ENCODE results near the gene DUS3L. TPM values are rescaled to one million over a fixed set of nuclear protein-coding genes. Genes with fewer than 3 reads are reported as not detected.
A peak's percentile ranks its signal among the peaks of the same experiment; 100 is the strongest.

Gene DUS3L, protein sequence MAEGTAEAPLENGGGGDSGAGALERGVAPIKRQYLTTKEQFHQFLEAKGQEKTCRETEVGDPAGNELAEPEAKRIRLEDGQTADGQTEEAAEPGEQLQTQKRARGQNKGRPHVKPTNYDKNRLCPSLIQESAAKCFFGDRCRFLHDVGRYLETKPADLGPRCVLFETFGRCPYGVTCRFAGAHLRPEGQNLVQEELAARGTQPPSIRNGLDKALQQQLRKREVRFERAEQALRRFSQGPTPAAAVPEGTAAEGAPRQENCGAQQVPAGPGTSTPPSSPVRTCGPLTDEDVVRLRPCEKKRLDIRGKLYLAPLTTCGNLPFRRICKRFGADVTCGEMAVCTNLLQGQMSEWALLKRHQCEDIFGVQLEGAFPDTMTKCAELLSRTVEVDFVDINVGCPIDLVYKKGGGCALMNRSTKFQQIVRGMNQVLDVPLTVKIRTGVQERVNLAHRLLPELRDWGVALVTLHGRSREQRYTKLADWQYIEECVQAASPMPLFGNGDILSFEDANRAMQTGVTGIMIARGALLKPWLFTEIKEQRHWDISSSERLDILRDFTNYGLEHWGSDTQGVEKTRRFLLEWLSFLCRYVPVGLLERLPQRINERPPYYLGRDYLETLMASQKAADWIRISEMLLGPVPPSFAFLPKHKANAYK
- total RNA-seq (2014; rRNA removed; shearing (Covaris generic)), result 84.5 and 95.7 TPM in 2 replicates

DNA sequence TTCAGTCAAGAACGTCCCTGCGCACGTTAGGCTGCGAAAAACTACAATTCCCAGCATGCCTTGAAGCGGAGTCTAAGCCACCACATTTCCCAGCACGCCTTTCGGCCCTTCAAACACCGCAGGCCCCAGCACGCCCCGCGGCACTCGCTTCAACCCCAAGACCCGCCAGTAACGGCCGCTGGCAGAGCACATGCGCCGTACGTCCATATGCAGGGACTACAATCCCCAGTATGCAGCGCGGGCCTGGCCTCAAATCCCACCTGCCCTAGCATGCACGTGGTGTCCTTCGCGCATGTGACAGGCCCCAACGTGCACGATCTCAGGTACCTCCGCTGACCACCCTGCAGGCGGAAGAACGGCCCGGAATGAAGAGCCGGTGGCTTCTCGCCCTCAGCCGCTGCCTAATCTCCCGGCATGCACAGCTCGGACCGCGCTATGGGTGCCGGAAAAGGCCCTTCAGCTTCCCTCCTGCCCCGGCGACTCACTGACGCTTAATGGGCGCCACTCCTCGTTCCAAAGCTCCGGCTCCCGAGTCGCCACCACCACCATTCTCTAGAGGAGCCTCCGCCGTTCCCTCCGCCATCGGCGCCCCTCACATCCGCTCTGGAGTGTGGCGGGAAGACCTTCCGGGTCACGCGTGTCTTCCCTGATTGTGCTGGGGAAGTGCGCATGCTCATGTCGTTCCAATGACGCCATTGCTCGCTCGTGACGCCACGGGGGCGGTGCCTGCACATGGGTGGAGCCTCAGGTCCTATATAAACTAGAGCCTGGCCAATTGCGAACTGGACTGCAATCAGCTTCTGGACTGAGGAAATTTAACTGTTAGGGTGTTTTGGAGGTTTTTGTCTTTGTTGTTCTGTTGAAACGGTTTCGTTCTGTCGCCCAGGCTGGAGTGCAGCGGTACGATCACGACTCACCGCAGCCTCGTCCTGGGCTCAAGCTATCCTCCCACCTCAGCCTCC is at the start of gene DUS3L:
Gene DUS3L (minus strand): TSS at position 605 of the 962 bp plus-strand sequence. CDS start 22 bp downstream, at position 583.
- DNase-seq (ENCODE audit: low read depth), result peak; percentile 99

DNA sequence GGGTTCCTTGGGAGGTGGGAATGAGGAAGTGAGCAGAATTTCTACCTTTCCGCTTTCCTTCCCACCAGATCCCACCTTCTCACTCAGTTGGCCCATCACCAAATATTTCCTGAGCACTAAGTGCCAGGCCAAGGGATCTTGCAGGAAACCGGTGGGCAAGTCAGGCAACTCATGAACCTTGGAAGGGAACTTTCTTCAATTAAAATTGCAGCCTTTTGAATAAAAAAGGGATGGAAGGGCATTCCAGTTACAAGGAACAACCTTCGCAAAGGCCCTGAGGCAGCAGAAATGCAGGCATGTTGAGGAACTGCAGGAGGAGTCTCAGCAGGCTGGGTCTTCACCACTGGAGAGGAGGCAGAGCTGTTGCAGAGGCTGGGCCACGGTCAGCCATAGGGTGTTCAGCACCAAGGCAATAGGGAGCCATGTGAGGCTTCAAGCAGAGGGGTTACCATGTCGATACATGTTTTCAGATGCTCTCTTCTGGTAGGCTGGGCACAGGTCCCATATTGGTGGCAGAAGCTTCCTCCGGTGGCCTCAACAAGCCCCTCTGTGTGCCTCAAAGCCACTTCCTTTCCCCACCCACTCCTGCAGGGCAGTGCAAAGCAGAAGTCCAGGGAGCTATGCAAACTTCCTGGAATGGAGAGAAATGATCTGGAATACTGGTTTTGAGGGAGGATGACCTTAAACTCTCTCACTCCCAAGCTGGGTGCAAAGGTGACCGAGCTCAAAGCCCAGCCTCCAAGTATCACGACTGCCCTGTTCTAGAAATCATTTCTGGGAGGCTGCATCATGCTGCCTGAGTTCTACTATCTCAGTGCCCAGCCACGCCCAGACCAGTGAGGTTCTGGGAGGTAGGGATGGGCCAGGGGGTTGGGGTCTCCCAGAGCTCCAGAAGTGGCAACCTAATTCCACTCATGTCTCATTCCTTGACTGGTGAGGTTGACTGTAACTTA is 48.4 kb upstream of the DUS3L start, which contains the start of gene FUT6:
Gene FUT6 (minus strand): TSS at position 638 of the 953 bp plus-strand sequence. CDS start 7,135 bp downstream, outside the sequence.
- DNase-seq (ENCODE audit: low read depth), result no peak

DNA sequence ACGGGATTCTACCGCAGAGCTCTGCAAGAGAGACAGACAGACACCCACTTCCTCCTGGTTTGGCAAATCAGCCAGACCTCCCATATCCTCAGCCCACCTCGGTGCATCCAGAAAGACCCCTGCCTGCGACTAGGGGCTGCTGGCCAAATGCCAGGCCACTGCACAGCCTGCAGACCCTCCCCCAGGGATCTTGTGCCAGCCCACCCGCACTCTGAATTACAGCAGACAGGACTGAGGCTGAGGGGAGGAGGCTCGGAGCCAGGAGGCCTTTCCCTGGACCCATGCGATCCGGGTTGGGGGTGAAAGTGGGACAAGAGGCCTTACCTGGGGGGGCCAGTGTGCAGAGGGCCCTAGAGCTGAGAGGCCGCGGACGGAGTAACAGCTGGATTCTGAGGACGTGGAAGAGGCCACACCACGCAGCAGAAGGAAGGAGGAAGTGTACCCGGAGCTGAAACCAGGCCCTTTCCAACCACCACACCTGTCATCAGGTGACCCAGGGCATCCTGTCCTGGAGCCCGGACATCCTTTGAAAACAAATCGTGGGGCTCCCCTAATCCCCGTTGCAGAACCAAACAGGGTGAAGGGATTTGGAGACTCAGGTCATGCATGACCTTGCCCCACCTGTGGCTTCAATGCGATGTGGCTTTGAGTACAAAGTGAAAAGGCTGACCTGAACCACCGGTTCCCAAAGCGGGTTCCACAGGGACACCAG is 47.5 kb upstream of the DUS3L start:
- DNase-seq (ENCODE audit: low read depth), result no peak

DNA sequence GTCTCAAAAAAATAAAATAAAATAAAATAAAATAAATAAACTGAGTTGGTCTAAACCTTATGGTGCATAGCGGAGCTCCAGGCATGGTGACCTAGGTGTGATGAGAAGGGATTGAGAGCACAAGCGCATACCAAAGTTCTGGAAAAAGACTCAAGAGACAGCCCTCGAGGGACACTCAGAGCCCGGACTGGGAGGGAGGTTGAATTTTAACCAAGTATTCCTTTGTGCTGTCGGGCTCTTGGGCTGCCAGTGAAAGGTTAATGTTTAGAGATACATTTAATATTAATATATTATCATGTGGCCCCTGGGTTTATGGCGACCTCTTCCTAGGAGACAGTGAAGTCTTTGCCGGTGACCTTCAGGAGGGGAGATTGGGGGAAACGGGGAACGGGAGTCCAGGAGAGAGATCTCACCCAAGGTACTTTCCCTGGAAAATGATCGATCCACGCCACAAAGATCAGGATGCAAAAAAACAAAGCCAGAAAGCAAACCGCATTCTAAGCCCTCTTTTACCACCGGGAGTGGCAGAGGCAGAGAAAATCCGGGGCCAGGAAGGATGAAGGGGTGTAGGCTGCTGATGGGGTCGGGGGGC is 46.9 kb upstream of the DUS3L start:
- DNase-seq (ENCODE audit: low read depth), result no peak

DNA sequence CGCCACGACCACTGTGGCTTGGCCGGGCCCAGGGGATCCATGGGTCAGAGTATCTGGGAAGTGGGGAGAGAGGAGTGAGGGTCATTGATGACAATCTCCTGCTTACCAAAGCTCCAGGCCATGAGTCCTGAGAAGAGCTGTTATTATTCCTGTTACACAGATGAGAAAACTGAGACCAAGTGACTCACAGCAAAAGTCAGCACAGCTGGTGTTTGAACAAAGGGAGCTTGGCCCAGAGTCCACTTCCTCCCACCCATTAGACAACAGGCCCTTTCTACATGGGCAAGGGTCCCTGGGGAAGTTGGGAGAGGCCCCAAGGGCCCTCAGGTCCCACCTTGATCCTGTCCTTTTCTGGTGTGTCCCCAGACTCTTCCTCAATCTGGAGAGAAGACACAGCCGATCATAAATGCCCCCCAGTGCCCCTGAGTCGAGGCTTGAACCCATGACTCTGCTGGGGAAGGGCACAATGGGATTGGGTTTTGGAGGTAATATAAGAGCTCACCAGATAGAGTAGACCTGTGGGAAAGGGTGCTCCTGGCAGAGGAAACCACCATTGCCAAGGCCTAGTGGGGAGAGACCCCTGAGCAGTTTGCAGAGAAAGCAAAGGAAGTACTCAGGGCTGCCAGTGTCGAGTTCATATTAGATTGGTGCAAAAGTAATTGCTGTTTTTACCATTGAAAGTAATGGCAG is 41.7 kb upstream of the DUS3L start:
- DNase-seq (ENCODE audit: low read depth), result no peak

DNA sequence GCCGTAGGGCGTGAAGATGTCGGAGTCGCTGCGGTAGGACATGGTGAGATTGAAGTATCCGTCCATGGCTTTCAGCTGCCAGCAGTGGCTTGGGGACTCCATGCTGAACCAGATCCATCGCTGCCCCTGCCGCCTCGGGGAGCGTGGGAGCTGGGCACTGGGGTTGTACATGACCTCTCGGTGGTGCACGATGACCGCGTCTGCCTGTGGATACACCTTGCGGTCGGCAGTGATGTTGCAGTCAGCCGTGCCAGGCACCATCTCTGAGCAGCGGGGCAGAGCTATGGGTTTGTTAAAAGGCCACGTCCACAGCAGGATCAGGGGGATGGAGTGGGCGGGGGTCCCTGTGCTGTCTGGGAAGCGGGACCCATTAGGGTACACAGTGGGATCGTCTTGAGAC is 41.1 kb upstream of the DUS3L start:
- no peak for DNase-seq (ENCODE audit: low read depth)

DNA sequence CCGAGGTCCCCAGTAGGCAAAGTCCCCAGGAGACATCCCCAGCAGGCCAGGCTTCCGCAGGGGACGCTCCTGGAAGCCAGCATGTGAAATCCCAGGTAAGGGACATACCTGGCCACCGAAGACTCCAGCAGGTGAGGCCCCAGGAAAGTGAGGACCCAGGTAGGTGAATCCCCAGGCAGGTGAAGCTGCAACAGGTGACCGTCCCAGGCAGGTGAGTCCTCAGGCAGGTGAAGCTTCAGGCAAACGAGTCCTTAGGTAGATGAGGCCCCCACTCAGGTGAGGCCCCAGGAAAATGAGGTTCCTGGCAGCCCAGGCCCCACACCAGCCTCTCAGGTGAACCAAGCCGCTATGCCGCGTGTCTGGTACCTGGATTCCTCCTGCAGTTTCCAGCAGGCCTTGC is 40.2 kb upstream of the DUS3L start:
- DNase-seq (ENCODE audit: low read depth), result no peak

DNA sequence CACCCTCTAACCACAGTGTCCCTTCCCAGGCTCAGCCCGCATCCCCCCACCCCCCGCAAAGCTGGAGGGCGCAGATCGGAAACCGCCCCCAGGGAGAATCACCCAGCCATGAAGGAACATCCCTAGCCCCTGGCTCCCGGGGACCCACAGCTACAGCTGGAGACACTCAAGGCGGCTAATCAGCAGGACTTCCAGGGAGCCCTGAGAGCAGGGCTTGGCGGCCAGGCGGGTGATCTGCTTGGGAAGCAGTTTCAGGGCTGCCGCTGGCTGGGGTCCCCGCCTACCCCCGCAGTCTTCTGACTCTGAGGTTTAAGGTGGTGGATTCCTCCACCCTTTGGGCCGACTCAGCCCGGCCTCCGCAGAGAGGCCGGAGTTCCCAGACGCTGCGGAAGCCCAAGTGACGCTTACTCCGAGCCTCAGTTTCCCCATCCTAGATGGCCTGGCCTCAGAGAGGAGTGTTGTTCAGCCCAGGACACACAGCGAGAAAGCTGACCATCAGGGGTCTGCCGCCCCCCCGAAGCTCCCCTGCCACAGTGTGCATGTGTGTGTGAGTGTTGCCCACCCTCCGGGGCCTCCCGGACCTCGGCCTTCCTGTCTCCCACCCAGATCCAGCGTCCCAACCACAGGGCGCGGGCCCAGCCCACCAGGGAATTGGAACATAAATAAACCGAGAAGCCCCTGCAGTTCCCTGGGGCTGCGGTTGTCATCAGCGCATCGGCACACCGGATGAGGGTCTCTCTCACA is 38.8 kb upstream of the DUS3L start:
- no peak for DNase-seq (ENCODE audit: low read depth)

DNA sequence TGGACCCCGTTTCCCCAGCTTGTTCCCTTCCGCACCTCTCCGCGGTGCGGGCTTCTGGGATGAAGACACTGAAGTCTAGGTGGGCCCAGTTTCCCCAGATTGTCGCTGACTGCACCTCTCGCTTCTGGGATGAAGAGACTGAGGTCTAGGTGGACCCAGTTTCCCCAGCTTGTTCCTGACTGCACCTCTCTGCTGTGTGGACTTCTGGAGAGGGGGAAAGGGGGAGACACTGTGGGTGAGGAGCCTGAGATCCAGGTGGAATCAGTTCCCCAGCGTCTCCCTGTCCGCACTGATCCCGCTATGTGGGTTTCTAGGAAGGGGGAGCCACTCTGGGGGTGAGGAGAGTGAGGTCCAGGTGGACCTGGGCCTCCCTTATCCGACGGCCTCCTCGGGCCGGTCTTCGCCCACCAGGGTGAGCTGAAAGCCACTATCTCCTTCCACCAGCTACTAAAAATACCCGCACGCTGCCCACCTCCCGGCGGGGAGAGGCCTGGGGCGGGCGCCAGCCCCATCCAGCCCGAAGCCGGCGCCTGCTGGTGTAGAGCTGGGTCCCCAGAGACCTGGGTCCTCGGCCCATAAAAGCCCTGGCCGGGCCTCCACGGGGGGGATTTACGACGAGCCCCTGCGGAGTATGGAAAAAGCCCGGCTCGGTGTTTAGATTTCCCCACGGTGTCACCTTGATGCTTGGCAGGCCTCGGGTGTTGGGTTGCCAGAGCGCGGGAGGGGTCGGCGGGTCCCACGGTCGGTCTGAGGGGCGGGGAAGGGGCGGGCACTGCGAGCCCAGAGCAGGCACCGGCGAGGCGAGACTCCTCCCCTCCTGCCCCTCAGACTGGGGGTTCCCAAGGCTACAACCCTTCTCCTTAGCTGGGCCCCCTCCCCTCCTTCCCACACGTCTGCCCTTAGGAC is 38.0 kb upstream of the DUS3L start:
- peak; percentile 58 for DNase-seq (ENCODE audit: low read depth)

DNA sequence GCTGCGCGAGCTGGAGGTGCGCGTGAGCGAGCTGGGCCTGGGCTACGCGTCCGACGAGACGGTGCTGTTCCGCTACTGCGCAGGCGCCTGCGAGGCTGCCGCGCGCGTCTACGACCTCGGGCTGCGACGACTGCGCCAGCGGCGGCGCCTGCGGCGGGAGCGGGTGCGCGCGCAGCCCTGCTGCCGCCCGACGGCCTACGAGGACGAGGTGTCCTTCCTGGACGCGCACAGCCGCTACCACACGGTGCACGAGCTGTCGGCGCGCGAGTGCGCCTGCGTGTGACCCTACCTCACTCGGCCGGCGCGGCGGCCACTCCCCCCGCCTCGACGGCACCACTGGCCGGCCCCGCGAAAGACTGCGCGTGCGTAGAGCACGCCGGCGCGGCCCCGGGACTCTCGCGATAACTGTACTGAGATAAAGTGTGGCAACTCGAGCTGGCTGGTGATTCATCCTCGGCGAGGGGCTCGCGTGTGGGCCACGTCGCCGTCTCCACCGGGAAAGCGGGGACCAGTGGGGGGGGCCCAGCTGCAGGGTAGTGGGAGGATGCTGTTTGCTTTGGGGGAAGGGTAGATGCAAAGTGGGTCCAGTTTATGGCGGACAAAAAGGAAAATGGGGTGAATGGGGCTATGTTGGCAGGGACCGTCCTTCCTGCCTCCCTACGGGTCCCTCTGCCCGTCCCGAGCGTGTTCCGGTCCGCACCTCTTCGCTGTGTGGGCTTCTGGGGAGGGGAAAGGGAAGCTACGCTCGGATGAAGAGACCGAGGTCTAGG is 37.1 kb upstream of the DUS3L start:
- peak; percentile 94 for DNase-seq (ENCODE audit: low read depth)

DNA sequence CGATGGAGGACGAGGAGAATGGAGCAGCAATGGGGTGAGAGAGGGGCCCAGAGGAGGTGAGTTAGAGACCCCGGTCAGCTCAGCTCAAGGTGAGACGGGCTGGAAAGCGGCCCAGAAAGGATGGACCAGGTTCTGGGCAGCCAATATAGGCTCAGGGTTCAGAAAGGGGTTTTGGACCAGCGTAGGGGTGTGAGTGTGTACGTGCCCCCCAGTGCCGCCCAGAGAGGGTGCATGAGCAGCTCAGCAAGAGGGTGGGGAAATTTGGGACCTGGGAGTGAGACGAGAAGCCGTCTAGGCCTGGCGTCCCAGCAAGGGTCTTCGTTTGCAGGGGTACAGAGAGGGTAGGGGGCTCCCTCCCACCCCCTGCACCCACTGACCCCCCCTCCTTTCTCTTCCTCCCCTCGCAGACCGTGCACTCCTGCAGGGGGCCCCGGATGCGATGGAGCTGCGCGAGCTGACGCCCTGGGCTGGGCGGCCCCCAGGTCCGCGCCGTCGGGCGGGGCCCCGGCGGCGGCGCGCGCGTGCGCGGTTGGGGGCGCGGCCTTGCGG is 36.5 kb upstream of the DUS3L start:
- DNase-seq (ENCODE audit: low read depth), result no peak

DNA sequence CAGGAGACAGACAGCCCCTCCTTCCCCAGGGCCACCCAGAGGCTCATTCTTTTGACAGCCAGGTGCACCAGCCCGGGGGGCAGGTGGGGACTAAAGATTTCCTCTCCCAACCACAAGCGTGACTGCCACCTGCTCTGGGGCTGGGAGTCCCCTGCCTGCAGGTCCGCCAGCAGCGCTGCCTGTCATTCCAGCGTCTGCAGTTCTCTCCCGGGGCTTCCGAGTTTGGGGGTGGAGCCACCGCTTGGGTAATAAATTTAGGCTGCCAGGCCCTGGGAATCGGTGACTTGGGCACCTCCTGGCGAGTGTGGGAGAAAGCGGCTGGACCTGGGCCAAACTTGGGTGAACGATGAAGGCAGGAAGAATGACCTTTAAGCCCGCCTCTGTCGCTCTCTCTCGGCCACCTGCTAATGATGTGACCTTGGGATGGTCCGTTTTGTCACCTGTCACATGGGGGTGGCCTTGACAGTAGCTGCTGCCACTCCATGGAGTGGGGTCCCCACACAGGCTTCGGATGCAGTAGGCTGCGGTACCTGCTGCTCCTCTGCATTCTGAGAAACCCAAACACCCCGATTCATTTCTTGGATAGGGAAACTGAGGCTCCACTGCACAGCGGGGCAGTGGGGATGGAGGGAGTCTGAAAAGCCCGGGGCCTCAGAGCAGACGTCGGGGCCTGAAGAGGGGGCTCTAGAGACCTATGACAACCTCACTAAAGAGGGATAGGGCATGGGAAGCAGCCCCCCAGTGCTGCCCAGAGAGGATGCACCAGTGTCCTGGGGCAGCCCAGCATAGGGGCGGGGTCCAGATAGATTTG is 35.8 kb upstream of the DUS3L start:
- DNase-seq (ENCODE audit: low read depth), result peak; percentile 76

DNA sequence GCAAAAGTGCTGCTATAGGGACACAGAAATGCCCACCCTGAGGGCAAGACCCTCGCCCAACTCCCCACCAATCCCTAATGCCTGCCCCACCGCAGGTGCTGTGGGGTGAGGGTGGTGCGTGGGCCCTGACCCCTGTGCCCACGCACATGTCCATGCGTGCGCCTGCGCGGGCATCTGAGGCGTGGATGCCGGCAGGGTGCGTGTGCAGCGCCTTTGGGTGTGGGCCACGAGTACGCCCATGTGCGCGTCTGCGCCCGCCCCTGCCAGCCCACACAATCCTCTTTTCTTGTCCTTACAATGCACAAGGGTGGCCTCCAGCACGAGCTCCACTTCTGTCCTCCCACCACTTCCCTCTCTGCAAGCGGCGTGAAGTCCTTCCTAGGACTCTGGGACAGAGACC is 34.2 kb upstream of the DUS3L start:
- no peak for DNase-seq (ENCODE audit: low read depth)

DNA sequence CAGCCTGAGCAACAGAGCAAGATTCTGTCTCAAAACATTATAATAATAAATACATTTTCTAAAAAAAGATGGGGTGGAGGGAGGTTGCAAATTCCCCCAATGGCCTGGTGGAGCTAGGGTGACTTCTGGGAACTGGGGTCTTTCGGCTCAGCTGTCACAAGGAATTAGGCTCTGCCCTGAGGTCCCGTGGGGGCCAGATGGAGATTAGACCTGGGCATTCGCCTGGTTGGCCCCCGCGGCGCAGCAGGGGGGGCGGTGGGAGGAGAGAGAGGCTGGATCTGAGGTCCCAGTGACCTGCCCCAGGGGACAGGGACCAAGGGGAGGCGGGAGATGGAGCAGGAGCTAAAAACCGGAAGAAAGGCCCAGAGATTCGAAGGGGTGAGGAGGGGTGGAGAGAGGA is 33.8 kb upstream of the DUS3L start:
- no peak for DNase-seq (ENCODE audit: low read depth)

DNA sequence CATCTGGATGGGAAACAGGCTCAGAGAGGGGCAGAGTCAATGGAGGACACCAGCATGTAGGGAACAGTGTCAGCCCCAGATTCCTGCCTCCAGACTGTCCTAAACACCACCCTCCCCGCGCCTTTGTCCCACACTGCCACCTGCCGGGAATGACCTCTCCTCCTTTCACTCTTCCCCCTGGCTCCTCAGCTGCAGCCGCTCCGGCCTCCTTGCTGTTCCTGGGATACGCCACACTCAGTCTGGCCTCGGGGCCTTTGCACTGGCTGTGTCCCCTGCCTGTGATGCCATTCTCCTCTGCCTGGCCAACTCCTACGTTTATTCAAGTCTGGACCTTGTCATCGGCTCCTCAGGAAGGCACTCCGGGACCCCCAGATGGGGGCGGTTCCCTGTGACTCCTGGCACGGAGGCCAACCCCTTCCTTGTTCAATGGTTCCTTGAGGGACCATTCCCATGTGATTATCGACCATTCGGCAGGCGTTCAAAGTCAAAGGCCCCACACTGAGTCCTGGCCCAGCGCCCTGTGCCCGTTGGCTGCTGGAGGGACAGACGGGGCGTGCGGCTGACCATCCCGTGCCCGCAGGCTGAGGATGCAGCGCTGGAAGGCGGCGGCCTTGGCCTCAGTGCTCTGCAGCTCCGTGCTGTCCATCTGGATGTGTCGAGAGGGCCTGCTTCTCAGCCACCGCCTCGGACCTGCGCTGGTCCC is 32.8 kb upstream of the DUS3L start:
- DNase-seq (ENCODE audit: low read depth), result peak; percentile 61

Measured in Daoy (cell line).